HepG2 (cell line): Measurements from ENCODE around the gene VPS13C. TPM values are rescaled to one million over a fixed set of nuclear protein-coding genes. Genes with fewer than 3 reads are reported as not detected.
A peak's percentile ranks its signal among the peaks of the same experiment; 100 is the strongest.

ENCODE experiments used
- AGO2 ChIP-seq: fragments of 200-400 bp; formaldehyde crosslinking; optimal IDR thresholded peaks from 2 replicates; pipeline ENCODE3; 2017; ENCODE audit warnings: mild to moderate bottlenecking, low read depth, low read length, moderate library complexity
- AHR ChIP-seq: IDR thresholded peaks from 2 replicates; pipeline ENCODE4 v1.6.1; 2018; ENCODE audit warnings: missing genetic modification reagents, missing compliant biosample characterization
- CAMTA2 ChIP-seq: sonication (generic); formaldehyde crosslinking; IDR thresholded peaks from 2 replicates; pipeline ENCODE4 v1.4.0; 2020; ENCODE audit warnings: mild to moderate bottlenecking, missing genetic modification reagents, borderline replicate concordance
- CENPBD1 ChIP-seq: sonication (generic); formaldehyde crosslinking; IDR thresholded peaks from 2 replicates; pipeline ENCODE4 v1.8.0; 2022; ENCODE audit warnings: missing genetic modification reagents, low read depth, mild to moderate bottlenecking, borderline replicate concordance
- FOXJ3 ChIP-seq: sonication (generic); formaldehyde crosslinking; IDR thresholded peaks from 2 replicates; pipeline ENCODE4 v1.4.0; 2020; ENCODE audit warnings: missing genetic modification reagents, mild to moderate bottlenecking, borderline replicate concordance
- GLI4 ChIP-seq: sonication (generic); formaldehyde crosslinking; IDR thresholded peaks from 2 replicates; pipeline ENCODE4 v1.5.1; 2020; ENCODE audit warnings: missing genetic modification reagents, mild to moderate bottlenecking, moderate library complexity, borderline replicate concordance
- KMT2B ChIP-seq: IDR thresholded peaks from 2 replicates; pipeline ENCODE4 v1.6.1; 2016; ENCODE audit warnings: missing genetic modification reagents, missing compliant biosample characterization
- MTERF4 ChIP-seq: sonication (generic); formaldehyde crosslinking; IDR thresholded peaks from 2 replicates; pipeline ENCODE4 v1.8.0; 2023; ENCODE audit warnings: mild to moderate bottlenecking, missing genetic modification reagents
- NFE2L1 ChIP-seq: sonication (generic); formaldehyde crosslinking; IDR thresholded peaks from 2 replicates; pipeline ENCODE4 v1.4.0; 2020; ENCODE audit warnings: missing genetic modification reagents, mild to moderate bottlenecking, borderline replicate concordance
- NRL ChIP-seq: sonication (generic); formaldehyde crosslinking; IDR thresholded peaks from 2 replicates; pipeline ENCODE4 v1.5.0; 2020; ENCODE audit warnings: missing genetic modification reagents, mild to moderate bottlenecking, moderate library complexity, borderline replicate concordance
- POGZ ChIP-seq: sonication (generic); formaldehyde crosslinking; IDR thresholded peaks from 2 replicates; pipeline ENCODE4 v1.4.0; 2020; ENCODE audit warnings: mild to moderate bottlenecking, missing genetic modification reagents
- RCOR2 ChIP-seq: IDR thresholded peaks from 2 replicates; pipeline ENCODE4 v1.6.1; 2016; ENCODE audit warnings: missing biosample characterization, missing genetic modification reagents
- RFXANK ChIP-seq: IDR thresholded peaks from 2 replicates; pipeline ENCODE4 v1.6.1; 2016
- SMAD3 ChIP-seq: sonication (generic); formaldehyde crosslinking; IDR thresholded peaks from 2 replicates; pipeline ENCODE4 v1.4.0; 2020; ENCODE audit warnings: missing genetic modification reagents
- SNAI1 ChIP-seq: sonication (generic); formaldehyde crosslinking; IDR thresholded peaks from 2 replicates; pipeline ENCODE4 v1.5.0; 2020; ENCODE audit warnings: mild to moderate bottlenecking, missing genetic modification reagents, borderline replicate concordance
- SOX6 ChIP-seq, 2 experiments: fragments of 450-650 bp in 1 of 2; sonication (generic) in 1 of 2; formaldehyde crosslinking in 1 of 2; IDR thresholded peaks; 2 replicates each; pipeline versions ENCODE4 v1.4.0 to v1.6.1; 2017 to 2020; ENCODE audit warnings: antibody characterized with exemption in 1 of 2, mild to moderate bottlenecking in 1 of 2, missing genetic modification reagents in 1 of 2
- SPEN ChIP-seq: sonication (generic); formaldehyde crosslinking; IDR thresholded peaks from 2 replicates; pipeline ENCODE4 v1.5.1; 2020; ENCODE audit warnings: low read depth, mild to moderate bottlenecking, missing genetic modification reagents
- ZBTB3 ChIP-seq: sonication (generic); formaldehyde crosslinking; IDR thresholded peaks from 2 replicates; pipeline ENCODE4 v1.4.0; 2020; ENCODE audit warnings: low read depth, mild to moderate bottlenecking, moderate library complexity, missing genetic modification reagents, borderline replicate concordance
- ZIK1 ChIP-seq: sonication (generic); formaldehyde crosslinking; IDR thresholded peaks from 2 replicates; pipeline ENCODE4 v1.5.0; 2020; ENCODE audit warnings: mild to moderate bottlenecking, low read depth, missing genetic modification reagents, borderline replicate concordance
- ZNF33A ChIP-seq: sonication (generic); formaldehyde crosslinking; IDR thresholded peaks from 2 replicates; pipeline ENCODE4 v1.5.1; 2020; ENCODE audit warnings: missing genetic modification reagents, mild to moderate bottlenecking, moderate library complexity, borderline replicate concordance
- ZNF33B ChIP-seq: sonication (generic); formaldehyde crosslinking; IDR thresholded peaks from 2 replicates; pipeline ENCODE4 v1.5.1; 2020; ENCODE audit warnings: mild to moderate bottlenecking, missing genetic modification reagents
- ZNF543 ChIP-seq: sonication (generic); formaldehyde crosslinking; IDR thresholded peaks from 2 replicates; pipeline ENCODE4 v1.4.0; 2020; ENCODE audit warnings: mild to moderate bottlenecking, missing genetic modification reagents
- ZNF552 ChIP-seq: sonication (generic); formaldehyde crosslinking; IDR thresholded peaks from 2 replicates; pipeline ENCODE4 v1.9.0; 2022; ENCODE audit warnings: missing genetic modification reagents, mild to moderate bottlenecking, borderline replicate concordance
- ZNF670 ChIP-seq: sonication (generic); formaldehyde crosslinking; IDR thresholded peaks from 2 replicates; pipeline ENCODE4 v1.8.0; 2022; ENCODE audit warnings: mild to moderate bottlenecking, missing genetic modification reagents, borderline replicate concordance
- ZNF737 ChIP-seq: sonication (generic); formaldehyde crosslinking; IDR thresholded peaks from 2 replicates; pipeline ENCODE4 v1.5.0; 2020; ENCODE audit warnings: missing genetic modification reagents, mild to moderate bottlenecking, borderline replicate concordance
- ZNF761 ChIP-seq: sonication (generic); formaldehyde crosslinking; conservative IDR thresholded peaks from 2 replicates; pipeline ENCODE4 v1.4.0; 2020; ENCODE audit warnings: mild to moderate bottlenecking, missing genetic modification reagents
- ZNF766 ChIP-seq: sonication (generic); formaldehyde crosslinking; IDR thresholded peaks from 2 replicates; pipeline ENCODE4 v1.5.0; 2020; ENCODE audit warnings: missing genetic modification reagents, borderline replicate concordance
- ZSCAN5A ChIP-seq: sonication (generic); formaldehyde crosslinking; IDR thresholded peaks from 2 replicates; pipeline ENCODE4 v1.8.0; 2022; ENCODE audit warnings: mild to moderate bottlenecking, missing genetic modification reagents, borderline replicate concordance
- polyA plus RNA-seq, 8 experiments: library from polyadenylated mRNA; depleted of rRNA in 3 of 8; stranded (reverse) in 7 of 8; unstranded in 1 of 8; fragments of >200 nt; fragmentation: Illumina TruSeq in 4 of 8; extraction: Trizol in 4 of 8; gene quantifications; 2 replicates each; pipeline versions ENCODE4 v1.2.1 to v1.2.3, GENCODE V29; 2011 to 2016; ENCODE audit warnings: low read depth in 4 of 8, missing spikeins in 1 of 8, mixed read lengths in 1 of 8; ENCODE audit not compliant: insufficient read depth in 1 of 8
- total RNA-seq, 5 experiments: library from RNA; depleted of rRNA; stranded (reverse); fragments of >200 nt; fragmentation: Illumina TruSeq; extraction: Trizol; gene quantifications; 2 replicates each; pipeline ENCODE4 v1.2.3, GENCODE V29; 2016; ENCODE audit warnings: low read depth in 1 of 5

The VPS13C gene
- total and polyA plus RNA-seq, 2 of the 13 experiments (the other 11 are each of a cell fraction or from before 2014, with no cell fraction given) = 10.9 to 26.8 TPM

- TF ChIP-seq RCOR2 (CRISPR knock-in tag) = no peak
- no peak for TF ChIP-seq NFE2L1 (CRISPR knock-in tag)
- no peak for TF ChIP-seq ZSCAN5A (CRISPR knock-in tag)
- TF ChIP-seq ZNF543 (CRISPR knock-in tag) = no peak
- TF ChIP-seq MTERF4 (CRISPR knock-in tag) = no peak
- no peak for TF ChIP-seq ZBTB3 (CRISPR knock-in tag)
- TF ChIP-seq ZIK1 (CRISPR knock-in tag) = no peak
- no peak for TF ChIP-seq SMAD3 (CRISPR knock-in tag)
- TF ChIP-seq SNAI1 = no peak
- TF ChIP-seq ZNF552 (CRISPR knock-in tag) = no peak
- TF ChIP-seq CENPBD1 (CRISPR knock-in tag) = no peak
- TF ChIP-seq SOX6 (IDR thresholded peaks at IDR 0.05) = no peak
- no peak for TF ChIP-seq SOX6 (CRISPR knock-in tag; IDR thresholded peaks at IDR 0.05)
- no peak for TF ChIP-seq AGO2
- no peak for TF ChIP-seq NRL (CRISPR knock-in tag)
- 0 out of 2 replicates have a peak, but pooled peaks have one; percentile 30 for TF ChIP-seq POGZ (CRISPR knock-in tag)
- no peak for TF ChIP-seq ZNF761 (CRISPR knock-in tag)
- no peak for TF ChIP-seq CAMTA2
- no peak for TF ChIP-seq ZNF33A (CRISPR knock-in tag)
- no peak for TF ChIP-seq ZNF766 (CRISPR knock-in tag)
- TF ChIP-seq ZNF737 = no peak
- TF ChIP-seq ZNF670 (CRISPR knock-in tag) = 0 out of 2 replicates have a peak, but pooled peaks have one; percentile 47
- no peak for TF ChIP-seq SPEN (CRISPR knock-in tag)
- no peak for TF ChIP-seq RFXANK (CRISPR knock-in tag)
- TF ChIP-seq GLI4 = no peak
- TF ChIP-seq FOXJ3 (CRISPR knock-in tag) = no peak
- no peak for TF ChIP-seq AHR
- peak; percentile 33; the same call in 1 of the 2 replicates for TF ChIP-seq KMT2B (CRISPR knock-in tag)
- 0 out of 2 replicates have a peak, but pooled peaks have one; percentile 30 for TF ChIP-seq ZNF33B (CRISPR knock-in tag)
Observed at GRCh38 chr15:62068071-62068809, 8.0 kb upstream of the VPS13C start (continued).
